GM23338 (cell line): Measurements from ENCODE around the gene FEM1A. TPM values are rescaled to one million over a fixed set of nuclear protein-coding genes. Genes with fewer than 3 reads are reported as not detected.
"Not testable (repeated sequence)": the region's sequence is repeated elsewhere in the genome, so short reads cannot be mapped to it uniquely, and the experiment has no call there.

Source experiments
- ATAC-seq: fragments of 200-7000 bp; cut with Tn5 transposase; 3 replicates; pipeline ENCODE4 v1.9.1; 2020
- DNase-seq: peaks from one replicate; pipeline ENCODE4 v3.0.0-alpha.2; 2015; ENCODE audit warnings: low spot score
- H2AFZ ChIP-seq: fragments of 200-600 bp; sonication (generic); 2 replicates; pipeline ENCODE4 v1.8.0; 2016; ENCODE audit warnings: antibody characterized with exemption, mild to moderate bottlenecking, moderate library complexity
- H3F3A ChIP-seq: fragments of 200-600 bp; sonication (generic); replicated peaks from 2 replicates; pipeline ENCODE4 v1.8.0; 2017; ENCODE audit warnings: antibody characterized with exemption, mixed run types, low read depth
- H3K27ac ChIP-seq: fragments of 200-600 bp; sonication (generic); 2 replicates; pipeline ENCODE4 v1.6.1; 2016; ENCODE audit warnings: low read depth
- H3K27me3 ChIP-seq: fragments of 200-600 bp; sonication (generic); 2 replicates; pipeline ENCODE4 v1.8.0; 2016; ENCODE audit warnings: mild to moderate bottlenecking, mixed run types, moderate library complexity; ENCODE audit not compliant: insufficient read depth
- H3K36me3 ChIP-seq: fragments of 200-600 bp; sonication (generic); 2 replicates; pipeline ENCODE4 v1.8.0; 2016; ENCODE audit warnings: mild to moderate bottlenecking; ENCODE audit not compliant: insufficient read depth
- H3K4me1 ChIP-seq: fragments of 200-600 bp; sonication (generic); 2 replicates; pipeline ENCODE4 v1.8.0; 2016; ENCODE audit warnings: mild to moderate bottlenecking, moderate library complexity; ENCODE audit not compliant: insufficient read depth
- H3K4me2 ChIP-seq: fragments of 200-600 bp; sonication (generic); 2 replicates; pipeline ENCODE4 v1.7.1; 2017; ENCODE audit warnings: mixed run types
- H3K4me3 ChIP-seq: fragments of 200-600 bp; sonication (generic); 2 replicates; pipeline ENCODE4 v1.6.1; 2016; ENCODE audit warnings: mixed run types
- H3K79me2 ChIP-seq: fragments of 200-600 bp; sonication (generic); replicated peaks from 2 replicates; pipeline ENCODE4 v1.8.0; 2017; ENCODE audit warnings: mild to moderate bottlenecking; ENCODE audit not compliant: insufficient read depth
- H3K9me2 ChIP-seq: fragments of 200-600 bp; sonication (generic); 2 replicates; pipeline ENCODE4 v1.8.0; 2017; ENCODE audit not compliant: insufficient read depth
- H4K20me1 ChIP-seq: fragments of 200-600 bp; sonication (generic); replicated peaks from 2 replicates; pipeline ENCODE4 v1.8.0; 2017; ENCODE audit warnings: mild to moderate bottlenecking; ENCODE audit not compliant: insufficient read depth
- H3K27ac Mint-ChIP-seq: 2 replicates; pipeline ENCODE4 v1.8.0; 2020; ENCODE audit warnings: inconsistent platforms, mild to moderate bottlenecking, moderate library complexity, mixed read lengths
- H3K27me3 Mint-ChIP-seq: 3 replicates; pipeline ENCODE4 v1.8.0; 2022; ENCODE audit warnings: low read depth, mild to moderate bottlenecking, moderate library complexity, mixed read lengths, inconsistent platforms; ENCODE audit not compliant: insufficient read depth, poor library complexity
- H3K36me3 Mint-ChIP-seq: 3 replicates; pipeline ENCODE4 v1.8.0; 2021; ENCODE audit warnings: low read depth, mild to moderate bottlenecking, inconsistent platforms, moderate library complexity, mixed read lengths
- H3K4me1 Mint-ChIP-seq: 3 replicates; pipeline ENCODE4 v1.8.0; 2020; ENCODE audit warnings: mild to moderate bottlenecking, inconsistent platforms, mixed read lengths
- H3K4me3 Mint-ChIP-seq: 3 replicates; pipeline ENCODE4 v1.8.0; 2021; ENCODE audit warnings: moderate library complexity, mild to moderate bottlenecking, inconsistent platforms, mixed read lengths
- H3K9me3 Mint-ChIP-seq: 3 replicates; pipeline ENCODE4 v1.8.0; 2020; ENCODE audit warnings: moderate library complexity, mild to moderate bottlenecking, inconsistent platforms, mixed read lengths
- CREB1 ChIP-seq: fragments of 250-450 bp; sonication (Bioruptor Pico); IDR thresholded peaks from 2 replicates; pipeline ENCODE4 v1.5.0; 2020; ENCODE audit warnings: low read depth, mild to moderate bottlenecking, moderate library complexity
- EZH2phosphoT487 ChIP-seq: fragments of 200-600 bp; sonication (generic); IDR thresholded peaks from one replicate; pipeline ENCODE4 v1.8.1; 2018; ENCODE audit warnings: antibody characterized with exemption; ENCODE audit not compliant: unreplicated experiment
- JUNB ChIP-seq: IDR thresholded peaks from one replicate; pipeline ENCODE4 v1.6.1; 2016; ENCODE audit warnings: antibody characterized with exemption; ENCODE audit not compliant: unreplicated experiment
- NANOG ChIP-seq: IDR thresholded peaks from 2 replicates; pipeline ENCODE4 v1.6.1; 2016; ENCODE audit warnings: antibody characterized with exemption, borderline replicate concordance
- POLR2AphosphoS5 ChIP-seq: IDR thresholded peaks from 2 replicates; pipeline ENCODE4 v1.6.1; 2016; ENCODE audit warnings: antibody characterized with exemption, low read depth
- STAT1 ChIP-seq: IDR thresholded peaks from one replicate; pipeline ENCODE4 v1.6.1; 2016; ENCODE audit warnings: antibody characterized with exemption; ENCODE audit not compliant: unreplicated experiment
- ZNF114 ChIP-seq: fragments of 250-450 bp; sonication (Bioruptor Pico); IDR thresholded peaks from 2 replicates; pipeline ENCODE4 v1.5.0; 2020; ENCODE audit warnings: mild to moderate bottlenecking, moderate library complexity
- ZNF331 ChIP-seq: fragments of 250-450 bp; sonication (Bioruptor Pico); IDR thresholded peaks from 2 replicates; pipeline ENCODE4 v1.5.0; 2020; ENCODE audit warnings: low read depth, mild to moderate bottlenecking, moderate library complexity
- polyA plus RNA-seq: library from polyadenylated mRNA; unstranded; fragments of >200 nt; fragmentation: Nextera tagmentation; extraction: Ambion mirVana; gene quantifications from 2 replicates; pipeline ENCODE4 v1.2.1, GENCODE V29; 2016
- total RNA-seq: library from RNA; depleted of rRNA; stranded (reverse); fragments of >200 nt; shearing (Covaris generic); gene quantifications from 2 replicates; pipeline ENCODE4 v1.2.3, GENCODE V29; 2014
- TF ChIP-seq, protein P1 (sequence below): fragments of 250-450 bp; sonication (Bioruptor Pico); IDR thresholded peaks from 2 replicates; pipeline ENCODE4 v1.5.0; 2020; ENCODE audit warnings: mild to moderate bottlenecking, moderate library complexity
- TF ChIP-seq, protein P2 (sequence below): IDR thresholded peaks from one replicate; pipeline ENCODE4 v1.6.1; 2018; ENCODE audit warnings: antibody characterized with exemption; ENCODE audit not compliant: unreplicated experiment
- TF ChIP-seq, protein P3 (sequence below): IDR thresholded peaks from 2 replicates; pipeline ENCODE4 v1.6.1; 2016; ENCODE audit warnings: antibody characterized with exemption

FEM1A gene
- total and polyA plus RNA-seq, 2 experiments from 2014 or later = 0.87 to 16.5 TPM

DNA sequence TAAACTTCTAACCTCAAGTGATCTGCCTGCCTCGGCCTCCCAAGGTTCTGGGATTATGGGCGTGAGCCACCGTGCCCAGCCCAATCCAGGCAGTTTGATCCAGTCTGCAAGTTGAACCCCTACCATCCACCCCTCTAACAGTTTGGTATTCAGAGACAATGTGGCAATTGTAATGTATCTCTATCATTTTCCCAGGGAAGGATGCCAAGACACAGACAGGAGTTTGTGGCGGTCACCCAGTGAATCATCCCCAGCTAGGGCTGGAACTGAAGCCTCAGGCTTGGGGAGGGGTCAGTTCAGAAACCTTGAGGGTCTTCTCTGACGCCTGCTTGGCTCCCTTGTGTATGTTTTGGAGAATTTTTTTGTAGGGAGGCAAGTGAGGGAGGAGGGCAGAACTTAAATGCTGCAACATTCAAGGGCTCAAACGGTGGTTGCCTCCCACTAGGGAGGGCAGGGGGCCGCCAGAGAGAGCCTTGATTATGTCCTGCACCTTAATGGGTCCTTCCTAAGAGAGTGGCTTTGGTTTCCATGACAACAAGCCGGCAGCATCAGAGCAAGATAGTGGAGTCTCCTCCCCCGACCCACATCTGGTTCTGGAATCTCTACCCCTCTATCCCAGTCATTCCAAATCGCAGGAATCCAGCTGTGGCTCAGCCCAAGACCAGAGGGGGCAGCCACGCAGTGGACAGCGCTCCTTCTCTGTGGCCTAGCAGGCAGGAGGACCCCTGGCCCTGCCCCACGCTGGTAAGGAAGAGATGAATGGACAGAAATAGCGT, 14.9 kb upstream of the FEM1A start:
- Mint-ChIP-seq H3K4me1 (no peaks in the 10 kb centered on the region), H3K27me3 (peaks cover 7% of the 10 kb centered on the region), H3K27ac (no peak overlapping the region), H3K9me3 (peaks cover 4% of the 10 kb centered on the region; the same call in 1 of the 3 replicates), H3K36me3 (no peaks in the 10 kb centered on the region), H3K4me3 (no peak overlapping the region)
- H3K79me2 ChIP-seq = no peaks in the 10 kb centered on the region
- no peaks in the 10 kb centered on the region for H3K9me2 ChIP-seq
- DNase-seq = peak; percentile 83
- TF ChIP-seq ZNF331 (CRISPR knock-in tag) = no peak
- TF ChIP-seq, protein P1, sequence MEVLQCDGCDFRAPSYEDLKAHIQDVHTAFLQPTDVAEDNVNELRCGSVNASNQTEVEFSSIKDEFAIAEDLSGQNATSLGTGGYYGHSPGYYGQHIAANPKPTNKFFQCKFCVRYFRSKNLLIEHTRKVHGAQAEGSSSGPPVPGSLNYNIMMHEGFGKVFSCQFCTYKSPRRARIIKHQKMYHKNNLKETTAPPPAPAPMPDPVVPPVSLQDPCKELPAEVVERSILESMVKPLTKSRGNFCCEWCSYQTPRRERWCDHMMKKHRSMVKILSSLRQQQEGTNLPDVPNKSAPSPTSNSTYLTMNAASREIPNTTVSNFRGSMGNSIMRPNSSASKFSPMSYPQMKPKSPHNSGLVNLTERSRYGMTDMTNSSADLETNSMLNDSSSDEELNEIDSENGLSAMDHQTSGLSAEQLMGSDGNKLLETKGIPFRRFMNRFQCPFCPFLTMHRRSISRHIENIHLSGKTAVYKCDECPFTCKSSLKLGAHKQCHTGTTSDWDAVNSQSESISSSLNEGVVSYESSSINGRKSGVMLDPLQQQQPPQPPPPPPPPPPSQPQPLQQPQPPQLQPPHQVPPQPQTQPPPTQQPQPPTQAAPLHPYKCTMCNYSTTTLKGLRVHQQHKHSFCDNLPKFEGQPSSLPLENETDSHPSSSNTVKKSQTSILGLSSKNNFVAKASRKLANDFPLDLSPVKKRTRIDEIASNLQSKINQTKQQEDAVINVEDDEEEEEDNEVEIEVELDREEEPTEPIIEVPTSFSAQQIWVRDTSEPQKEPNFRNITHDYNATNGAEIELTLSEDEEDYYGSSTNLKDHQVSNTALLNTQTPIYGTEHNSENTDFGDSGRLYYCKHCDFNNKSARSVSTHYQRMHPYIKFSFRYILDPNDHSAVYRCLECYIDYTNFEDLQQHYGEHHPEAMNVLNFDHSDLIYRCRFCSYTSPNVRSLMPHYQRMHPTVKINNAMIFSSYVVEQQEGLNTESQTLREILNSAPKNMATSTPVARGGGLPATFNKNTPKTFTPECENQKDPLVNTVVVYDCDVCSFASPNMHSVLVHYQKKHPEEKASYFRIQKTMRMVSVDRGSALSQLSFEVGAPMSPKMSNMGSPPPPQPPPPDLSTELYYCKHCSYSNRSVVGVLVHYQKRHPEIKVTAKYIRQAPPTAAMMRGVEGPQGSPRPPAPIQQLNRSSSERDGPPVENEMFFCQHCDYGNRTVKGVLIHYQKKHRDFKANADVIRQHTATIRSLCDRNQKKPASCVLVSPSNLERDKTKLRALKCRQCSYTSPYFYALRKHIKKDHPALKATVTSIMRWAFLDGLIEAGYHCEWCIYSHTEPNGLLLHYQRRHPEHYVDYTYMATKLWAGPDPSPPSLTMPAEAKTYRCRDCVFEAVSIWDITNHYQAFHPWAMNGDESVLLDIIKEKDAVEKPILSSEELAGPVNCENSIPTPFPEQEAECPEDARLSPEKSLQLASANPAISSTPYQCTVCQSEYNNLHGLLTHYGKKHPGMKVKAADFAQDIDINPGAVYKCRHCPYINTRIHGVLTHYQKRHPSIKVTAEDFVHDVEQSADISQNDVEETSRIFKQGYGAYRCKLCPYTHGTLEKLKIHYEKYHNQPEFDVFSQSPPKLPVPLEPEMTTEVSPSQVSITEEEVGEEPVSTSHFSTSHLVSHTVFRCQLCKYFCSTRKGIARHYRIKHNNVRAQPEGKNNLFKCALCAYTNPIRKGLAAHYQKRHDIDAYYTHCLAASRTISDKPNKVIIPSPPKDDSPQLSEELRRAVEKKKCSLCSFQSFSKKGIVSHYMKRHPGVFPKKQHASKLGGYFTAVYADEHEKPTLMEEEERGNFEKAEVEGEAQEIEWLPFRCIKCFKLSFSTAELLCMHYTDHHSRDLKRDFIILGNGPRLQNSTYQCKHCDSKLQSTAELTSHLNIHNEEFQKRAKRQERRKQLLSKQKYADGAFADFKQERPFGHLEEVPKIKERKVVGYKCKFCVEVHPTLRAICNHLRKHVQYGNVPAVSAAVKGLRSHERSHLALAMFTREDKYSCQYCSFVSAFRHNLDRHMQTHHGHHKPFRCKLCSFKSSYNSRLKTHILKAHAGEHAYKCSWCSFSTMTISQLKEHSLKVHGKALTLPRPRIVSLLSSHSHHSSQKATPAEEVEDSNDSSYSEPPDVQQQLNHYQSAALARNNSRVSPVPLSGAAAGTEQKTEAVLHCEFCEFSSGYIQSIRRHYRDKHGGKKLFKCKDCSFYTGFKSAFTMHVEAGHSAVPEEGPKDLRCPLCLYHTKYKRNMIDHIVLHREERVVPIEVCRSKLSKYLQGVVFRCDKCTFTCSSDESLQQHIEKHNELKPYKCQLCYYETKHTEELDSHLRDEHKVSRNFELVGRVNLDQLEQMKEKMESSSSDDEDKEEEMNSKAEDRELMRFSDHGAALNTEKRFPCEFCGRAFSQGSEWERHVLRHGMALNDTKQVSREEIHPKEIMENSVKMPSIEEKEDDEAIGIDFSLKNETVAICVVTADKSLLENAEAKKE (CRISPR knock-in tag) = no peak
- no peak for TF ChIP-seq STAT1
- no peak for TF ChIP-seq EZH2phosphoT487
- TF ChIP-seq CREB1 (CRISPR knock-in tag) = no peak
- no peak for TF ChIP-seq NANOG
- TF ChIP-seq, protein P2, sequence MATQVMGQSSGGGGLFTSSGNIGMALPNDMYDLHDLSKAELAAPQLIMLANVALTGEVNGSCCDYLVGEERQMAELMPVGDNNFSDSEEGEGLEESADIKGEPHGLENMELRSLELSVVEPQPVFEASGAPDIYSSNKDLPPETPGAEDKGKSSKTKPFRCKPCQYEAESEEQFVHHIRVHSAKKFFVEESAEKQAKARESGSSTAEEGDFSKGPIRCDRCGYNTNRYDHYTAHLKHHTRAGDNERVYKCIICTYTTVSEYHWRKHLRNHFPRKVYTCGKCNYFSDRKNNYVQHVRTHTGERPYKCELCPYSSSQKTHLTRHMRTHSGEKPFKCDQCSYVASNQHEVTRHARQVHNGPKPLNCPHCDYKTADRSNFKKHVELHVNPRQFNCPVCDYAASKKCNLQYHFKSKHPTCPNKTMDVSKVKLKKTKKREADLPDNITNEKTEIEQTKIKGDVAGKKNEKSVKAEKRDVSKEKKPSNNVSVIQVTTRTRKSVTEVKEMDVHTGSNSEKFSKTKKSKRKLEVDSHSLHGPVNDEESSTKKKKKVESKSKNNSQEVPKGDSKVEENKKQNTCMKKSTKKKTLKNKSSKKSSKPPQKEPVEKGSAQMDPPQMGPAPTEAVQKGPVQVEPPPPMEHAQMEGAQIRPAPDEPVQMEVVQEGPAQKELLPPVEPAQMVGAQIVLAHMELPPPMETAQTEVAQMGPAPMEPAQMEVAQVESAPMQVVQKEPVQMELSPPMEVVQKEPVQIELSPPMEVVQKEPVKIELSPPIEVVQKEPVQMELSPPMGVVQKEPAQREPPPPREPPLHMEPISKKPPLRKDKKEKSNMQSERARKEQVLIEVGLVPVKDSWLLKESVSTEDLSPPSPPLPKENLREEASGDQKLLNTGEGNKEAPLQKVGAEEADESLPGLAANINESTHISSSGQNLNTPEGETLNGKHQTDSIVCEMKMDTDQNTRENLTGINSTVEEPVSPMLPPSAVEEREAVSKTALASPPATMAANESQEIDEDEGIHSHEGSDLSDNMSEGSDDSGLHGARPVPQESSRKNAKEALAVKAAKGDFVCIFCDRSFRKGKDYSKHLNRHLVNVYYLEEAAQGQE = no peak
- TF ChIP-seq ZNF114 (CRISPR knock-in tag) = no peak
- no peak for TF ChIP-seq JUNB
- TF ChIP-seq POLR2AphosphoS5 = no peak
- TF ChIP-seq, protein P3, sequence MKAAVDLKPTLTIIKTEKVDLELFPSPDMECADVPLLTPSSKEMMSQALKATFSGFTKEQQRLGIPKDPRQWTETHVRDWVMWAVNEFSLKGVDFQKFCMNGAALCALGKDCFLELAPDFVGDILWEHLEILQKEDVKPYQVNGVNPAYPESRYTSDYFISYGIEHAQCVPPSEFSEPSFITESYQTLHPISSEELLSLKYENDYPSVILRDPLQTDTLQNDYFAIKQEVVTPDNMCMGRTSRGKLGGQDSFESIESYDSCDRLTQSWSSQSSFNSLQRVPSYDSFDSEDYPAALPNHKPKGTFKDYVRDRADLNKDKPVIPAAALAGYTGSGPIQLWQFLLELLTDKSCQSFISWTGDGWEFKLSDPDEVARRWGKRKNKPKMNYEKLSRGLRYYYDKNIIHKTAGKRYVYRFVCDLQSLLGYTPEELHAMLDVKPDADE = no peak
- no peaks in the 10 kb centered on the region for H3F3A ChIP-seq
- H3K4me2 ChIP-seq = no peak overlapping the region
- no peak overlapping the region for H3K27ac ChIP-seq
- H3K27me3 ChIP-seq = no peaks in the 10 kb centered on the region
- no peaks in the 10 kb centered on the region for H4K20me1 ChIP-seq
- no peak overlapping the region for H2AFZ ChIP-seq
- no peak overlapping the region for H3K4me3 ChIP-seq
- peak; percentile 73 for ATAC-seq
- no peaks in the 10 kb centered on the region for H3K36me3 ChIP-seq
- no peaks in the 10 kb centered on the region for H3K4me1 ChIP-seq

DNA sequence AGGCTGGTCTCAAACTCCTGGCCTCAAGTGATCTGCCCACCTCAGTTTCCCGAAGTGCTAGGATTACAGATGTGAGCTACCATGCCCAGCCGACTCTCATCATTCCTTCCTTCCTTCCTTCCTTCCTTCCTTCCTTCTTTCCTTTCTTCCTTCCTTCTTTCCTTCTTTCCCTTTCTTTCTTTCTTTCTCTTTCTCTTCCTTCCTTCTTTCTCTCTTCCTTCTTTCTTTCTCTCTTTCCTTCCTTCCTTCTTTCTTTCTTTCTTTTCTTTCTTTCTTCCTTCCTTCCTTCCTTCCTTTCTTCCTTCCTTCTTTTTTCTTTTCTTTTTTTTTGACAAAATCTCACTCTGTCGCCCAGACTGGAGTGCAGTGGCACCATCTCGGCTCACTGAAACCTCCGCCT, 13.4 kb upstream of the FEM1A start:
- not testable (repeated sequence) for H3K36me3 Mint-ChIP-seq, H3K9me2 ChIP-seq, H3K4me1 ChIP-seq, H3F3A ChIP-seq, H3K27ac Mint-ChIP-seq, H3K4me3 ChIP-seq, H3K27me3 Mint-ChIP-seq, H3K9me3 Mint-ChIP-seq, H3K36me3 ChIP-seq, H3K27me3 ChIP-seq, DNase-seq, H3K79me2 ChIP-seq, H4K20me1 ChIP-seq, H3K4me2 ChIP-seq, ATAC-seq, H2AFZ ChIP-seq, H3K27ac ChIP-seq, H3K4me1 Mint-ChIP-seq, H3K4me3 Mint-ChIP-seq
